Colon (tissue), 2 donors: Measurements from ENCODE around the gene UBA5.

Experiments
- FAIRE-seq: peaks from 2 replicates; lab custom pipeline; 2012; peaks lifted over from hg19 to GRCh38; lab: Jason Lieb, UNC
- donor health status: control.
- donor health status: control.

UBA5 gene

GRCh38 chr3:132654721-132655120 lies 5.4 kb upstream of the UBA5 start:
- FAIRE-seq = no peak

- no peak for FAIRE-seq
Measured at GRCh38 chr3:132655471-132655870, 4.7 kb upstream of the UBA5 start.

- no peak for FAIRE-seq
Measured at GRCh38 chr3:132657869-132658747, 2.0 kb upstream of the UBA5 start.

- FAIRE-seq = no peak
Measured at GRCh38 chr3:132659000-132659364, 1.1 kb upstream of the UBA5 start.

GRCh38 chr3:132659365-132660051 lies 621 bp upstream of the UBA5 start, which contains the start of gene ACAD11:
Gene ACAD11, minus strand, starts transcription at chr3:132659809. Its CDS starts 58 bp downstream, at chr3:132659751.
- FAIRE-seq = no peak

GRCh38 chr3:132660811-132661070 lies 612 bp downstream of the UBA5 start:
- FAIRE-seq = no peak

GRCh38 chr3:132661101-132661500 lies 972 bp downstream of the UBA5 start:
- FAIRE-seq = no peak

- FAIRE-seq = no peak
Measured at GRCh38 chr3:132662212-132662611, 2.1 kb downstream of the UBA5 start.

GRCh38 chr3:132665230-132665745 lies 5.2 kb downstream of the UBA5 start:
- FAIRE-seq = no peak

- FAIRE-seq = no peak
Measured at GRCh38 chr3:132669256-132669777, 9.2 kb downstream of the UBA5 start.

GRCh38 chr3:132675408-132675807 lies 15.3 kb downstream of the UBA5 start:
- no peak for FAIRE-seq

GRCh38 chr3:132679911-132680310 lies 19.8 kb downstream of the UBA5 start:
- no peak for FAIRE-seq

- FAIRE-seq = no peak
Measured at GRCh38 chr3:132681421-132681820, 21.3 kb downstream of the UBA5 start.

GRCh38 chr3:132682201-132682600 lies 22.1 kb downstream of the UBA5 start:
- FAIRE-seq = no peak

- no peak for FAIRE-seq
Measured at GRCh38 chr3:132690040-132690439, 29.9 kb downstream of the UBA5 start.

GRCh38 chr3:132694991-132695390 lies 34.9 kb downstream of the UBA5 start:
- peak; percentile 18 for FAIRE-seq

- no peak for FAIRE-seq
Measured at GRCh38 chr3:132695422-132695821, 35.3 kb downstream of the UBA5 start.

GRCh38 chr3:132703733-132704132 lies 43.6 kb downstream of the UBA5 start:
- no peak for FAIRE-seq

- no peak for FAIRE-seq
Measured at GRCh38 chr3:132709761-132710160, 49.6 kb downstream of the UBA5 start.

GRCh38 chr3:132710311-132710710 lies 50.2 kb downstream of the UBA5 start:
- FAIRE-seq = no peak

- FAIRE-seq = no peak
Measured at GRCh38 chr3:132713977-132714727, 54.0 kb downstream of the UBA5 start.

GRCh38 chr3:132716372-132716771 lies 56.2 kb downstream of the UBA5 start:
- FAIRE-seq = no peak

- FAIRE-seq = no peak
Measured at GRCh38 chr3:132720228-132720627, 60.1 kb downstream of the UBA5 start.
